GM18511 (cell line): Measurements from ENCODE around the gene TMPRSS3.

ENCODE experiments used
- ATAC-seq: cut with Tn5 transposase; IDR thresholded peaks from one replicate; pipeline ENCODE4 v1.9.1; 2021; ENCODE audit warnings: mild to moderate bottlenecking, moderate library complexity; ENCODE audit not compliant: unreplicated experiment

Gene TMPRSS3

DNA sequence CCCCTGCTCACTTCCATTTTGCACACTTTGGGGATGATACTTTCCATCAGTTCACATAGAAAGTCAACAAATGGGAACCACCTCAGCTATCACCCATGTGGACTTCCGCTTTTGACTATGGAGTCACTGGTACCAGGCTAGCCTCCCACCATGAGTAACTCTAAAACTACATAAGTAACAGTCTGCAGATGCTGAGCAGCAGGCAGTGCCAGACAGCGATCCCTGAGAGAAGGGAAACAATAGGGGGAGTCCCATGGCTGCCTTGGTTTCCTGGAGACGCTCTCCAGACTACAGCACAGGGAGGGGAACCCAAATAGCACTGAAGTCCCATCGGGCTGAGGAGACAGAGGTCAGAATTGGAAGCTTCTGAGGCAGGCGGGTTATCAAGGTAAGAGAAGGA, 42.2 kb downstream of the TMPRSS3 start:
- no peak for ATAC-seq

- ATAC-seq: no peak
Measured at GRCh38 chr21:42352441-42353095, 43.3 kb downstream of the TMPRSS3 start.

DNA sequence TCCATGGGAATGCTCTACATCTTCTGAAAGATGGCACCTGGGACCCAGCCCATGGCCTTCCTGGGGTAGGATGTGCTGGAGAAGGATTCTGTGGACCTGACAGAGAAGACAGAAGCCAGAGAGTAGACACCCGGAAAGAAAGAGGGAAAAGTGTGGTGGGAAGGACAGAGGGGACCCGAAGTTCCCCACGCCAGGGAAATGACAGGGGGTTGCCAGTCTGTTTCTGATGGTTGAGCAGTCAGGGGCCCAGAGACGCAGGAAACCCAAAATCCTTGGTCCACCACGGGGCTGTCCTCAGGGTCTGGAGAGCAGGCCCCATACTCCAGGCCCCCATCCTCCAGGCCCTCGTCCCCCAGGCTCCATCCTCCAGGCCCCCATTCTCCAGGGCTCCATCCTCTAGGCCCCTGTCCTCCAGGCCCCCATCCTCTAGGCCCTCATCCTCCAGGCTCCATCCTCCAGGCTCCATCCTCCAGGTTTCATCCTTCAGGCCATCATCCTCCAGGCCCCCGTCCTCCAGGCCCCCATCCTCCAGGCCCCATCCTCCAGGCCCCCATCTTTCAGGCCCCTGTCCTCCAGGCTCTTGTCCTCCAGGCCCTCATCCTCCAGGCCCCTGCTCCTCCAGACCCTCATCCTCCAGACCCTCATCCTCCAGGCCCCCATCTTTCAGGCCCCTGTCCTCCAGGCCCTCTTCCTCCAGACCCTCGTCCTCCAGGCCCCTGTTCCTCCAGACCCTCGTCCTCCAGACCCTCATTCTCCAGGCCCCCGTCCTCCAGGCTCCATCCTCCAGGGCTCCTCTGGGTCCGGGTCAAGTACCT, 44.0 kb downstream of the TMPRSS3 start:
- ATAC-seq: no peak

DNA sequence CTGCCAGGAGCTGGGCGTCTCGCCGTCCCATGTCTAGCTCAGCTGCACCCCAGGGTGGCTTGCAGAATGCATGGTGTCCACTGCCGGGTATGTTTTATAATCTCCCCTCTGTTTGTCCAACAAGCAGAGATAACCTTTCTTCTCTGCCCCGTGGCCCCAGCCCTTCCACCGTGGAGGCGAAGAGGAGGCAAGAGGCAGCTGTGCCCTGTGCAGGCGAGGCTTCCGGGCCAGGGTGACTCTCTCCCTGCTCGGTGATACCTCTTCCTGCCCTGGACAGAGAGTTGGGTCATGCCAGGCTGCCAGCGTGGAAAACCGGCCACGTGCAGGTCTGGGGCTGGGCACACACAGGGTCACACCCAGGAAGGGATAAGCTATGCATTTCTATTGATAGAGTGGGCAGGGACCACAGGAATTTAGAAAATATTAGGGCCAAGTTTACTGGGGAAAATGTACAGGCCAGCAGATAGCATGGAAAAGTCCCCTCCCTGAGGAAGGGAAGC, 44.9 kb downstream of the TMPRSS3 start, which contains the start of gene TFF2:
TSS of gene TFF2 (minus strand) at position 68 of the 500 bp plus-strand sequence. CDS start at position 31, 37 bp downstream.
- ATAC-seq: no peak

DNA sequence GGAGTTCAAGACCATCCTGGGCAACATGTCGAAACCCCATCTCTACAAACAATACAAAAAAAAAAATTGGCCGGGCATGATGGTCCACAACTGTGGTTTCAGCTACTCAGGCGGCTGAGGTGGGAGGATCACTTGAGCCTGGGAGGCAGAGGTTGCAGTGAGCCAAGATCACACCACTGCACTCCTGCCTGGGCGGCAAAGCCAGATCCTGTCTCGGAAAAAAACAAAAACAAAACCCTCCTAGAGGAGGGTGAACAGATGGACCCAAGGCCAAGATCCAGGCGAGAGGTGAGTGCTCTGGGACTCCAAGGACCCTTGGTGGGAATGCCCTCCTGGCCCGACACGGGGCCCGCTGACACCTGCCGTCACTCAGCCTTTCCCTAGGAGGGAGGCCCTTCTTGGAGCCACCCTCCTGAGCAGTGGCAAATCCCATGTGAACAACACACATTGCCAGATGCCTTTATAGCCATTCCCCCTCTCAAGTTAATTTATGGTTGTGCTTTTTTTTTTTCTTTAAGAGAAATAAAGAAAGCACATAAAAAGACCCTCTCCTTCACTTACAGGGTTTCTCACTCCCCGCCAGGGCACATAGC, 45.4 kb downstream of the TMPRSS3 start:
- ATAC-seq: no peak

DNA sequence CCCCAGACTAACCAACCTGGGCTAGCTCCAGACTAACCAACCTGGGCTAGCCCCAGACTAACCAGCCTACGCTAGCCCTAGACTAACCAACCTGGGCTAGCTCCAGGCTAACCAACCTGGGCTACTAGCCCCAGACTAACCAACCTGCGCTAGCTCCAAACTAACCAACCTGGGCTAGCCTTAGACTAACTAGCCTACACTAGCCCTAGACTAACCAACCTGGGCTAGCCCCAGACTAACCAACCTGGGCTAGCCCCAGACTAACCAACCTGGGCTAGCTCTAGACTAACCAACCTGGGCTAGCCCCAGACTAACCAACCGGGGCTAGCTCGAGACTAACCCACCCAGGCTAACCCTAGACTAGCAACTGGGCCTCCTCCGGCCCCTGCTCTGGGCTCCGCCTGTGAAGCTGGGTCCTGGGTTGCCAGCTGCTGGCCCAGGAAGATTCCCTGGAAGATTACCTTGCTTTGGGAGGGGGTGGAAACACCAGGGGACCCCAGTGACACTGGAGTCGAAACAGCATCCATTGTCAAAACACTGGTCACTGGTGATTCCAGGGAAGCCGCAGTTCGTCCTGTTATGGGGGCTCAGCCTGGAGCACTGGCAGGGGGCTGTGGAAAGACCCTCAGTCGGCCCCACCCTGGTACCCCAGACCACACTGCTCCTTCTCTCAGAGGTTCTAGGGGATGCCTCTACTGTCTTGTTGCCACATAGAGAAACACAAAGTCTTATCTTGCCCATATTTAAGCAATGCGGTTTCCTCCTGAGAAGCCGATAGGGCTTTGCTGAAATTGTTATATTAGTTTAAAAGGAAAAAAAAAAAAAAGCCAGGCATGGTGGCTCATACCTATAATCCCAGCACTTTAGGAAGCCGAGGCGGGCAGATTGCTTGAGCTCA, 46.2 kb downstream of the TMPRSS3 start:
- no peak for ATAC-seq

DNA sequence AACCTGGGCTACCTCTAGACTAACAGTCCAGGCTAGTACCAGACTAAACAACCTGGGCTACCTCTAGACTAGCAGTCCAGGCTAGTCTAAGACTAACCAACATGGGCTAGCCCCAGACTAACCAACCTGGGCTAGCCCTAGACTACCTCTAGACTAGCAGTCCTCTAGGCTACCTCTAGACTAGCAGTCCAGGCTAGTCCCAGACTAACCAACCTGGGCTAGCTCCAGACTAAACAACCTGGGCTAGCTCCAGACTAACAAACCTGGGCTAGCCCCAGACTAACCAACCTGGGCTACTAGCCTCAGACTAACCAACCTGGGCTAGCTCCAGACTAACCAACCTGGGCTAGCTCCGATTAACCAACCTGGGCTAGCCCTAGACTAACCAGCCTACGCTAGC, 47.1 kb downstream of the TMPRSS3 start:
- no peak for ATAC-seq

- no peak for ATAC-seq
Measured at GRCh38 chr21:42347601-42348327, 48.1 kb downstream of the TMPRSS3 start.

- ATAC-seq: no peak
Measured at GRCh38 chr21:42346866-42347600, 48.8 kb downstream of the TMPRSS3 start.

GRCh38 chr21:42346441-42346840, 49.4 kb downstream of the TMPRSS3 start:
- ATAC-seq: no peak

DNA sequence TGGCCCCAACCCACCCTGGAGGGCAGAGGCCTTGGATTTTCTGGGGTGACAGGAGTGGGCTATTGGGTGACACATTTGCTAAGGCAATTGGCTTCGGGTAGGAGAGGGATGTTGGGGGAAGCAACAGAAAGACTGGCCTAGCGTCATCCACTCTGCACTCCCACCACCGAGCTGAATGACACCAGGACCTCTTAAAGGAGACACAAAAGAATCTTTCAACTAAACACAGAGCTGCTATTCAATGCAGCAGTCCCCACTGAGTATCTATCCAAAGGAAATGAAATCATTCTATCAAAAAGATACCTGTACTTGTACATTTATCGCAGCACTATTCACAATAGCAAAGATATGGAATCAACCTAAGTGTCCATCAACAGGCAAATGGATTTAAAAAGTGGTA, 51.2 kb downstream of the TMPRSS3 start:
- no peak for ATAC-seq

DNA sequence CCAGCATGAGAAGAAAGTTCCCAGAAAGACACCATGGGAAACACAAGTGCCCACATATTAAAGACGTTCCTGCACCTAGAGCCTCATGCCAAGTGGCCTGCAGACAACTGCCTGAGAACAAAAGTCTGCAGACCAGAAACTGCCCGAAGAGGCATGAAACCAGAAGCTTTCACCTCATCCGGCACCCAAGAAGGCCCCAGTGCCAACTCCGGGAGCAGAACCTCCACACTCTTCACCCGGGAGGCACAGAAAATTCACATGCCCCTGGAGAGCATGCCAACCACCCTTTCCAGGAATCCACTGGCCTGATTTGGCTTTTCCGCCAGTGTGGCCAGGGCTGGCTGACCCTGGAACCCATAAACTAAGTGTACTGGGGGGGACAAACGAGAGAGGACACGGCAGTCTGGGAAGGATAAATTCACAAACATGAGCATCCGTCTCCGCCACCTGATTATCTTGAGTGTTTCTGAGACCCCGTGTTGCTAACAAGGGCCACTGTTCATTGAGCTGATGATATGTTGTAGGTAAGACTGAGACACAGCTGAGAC, 51.8 kb downstream of the TMPRSS3 start:
- ATAC-seq: no peak

- ATAC-seq: no peak
Measured at GRCh38 chr21:42343556-42343955, 52.3 kb downstream of the TMPRSS3 start.

- no peak for ATAC-seq
Measured at GRCh38 chr21:42343101-42343500, 52.8 kb downstream of the TMPRSS3 start.

DNA sequence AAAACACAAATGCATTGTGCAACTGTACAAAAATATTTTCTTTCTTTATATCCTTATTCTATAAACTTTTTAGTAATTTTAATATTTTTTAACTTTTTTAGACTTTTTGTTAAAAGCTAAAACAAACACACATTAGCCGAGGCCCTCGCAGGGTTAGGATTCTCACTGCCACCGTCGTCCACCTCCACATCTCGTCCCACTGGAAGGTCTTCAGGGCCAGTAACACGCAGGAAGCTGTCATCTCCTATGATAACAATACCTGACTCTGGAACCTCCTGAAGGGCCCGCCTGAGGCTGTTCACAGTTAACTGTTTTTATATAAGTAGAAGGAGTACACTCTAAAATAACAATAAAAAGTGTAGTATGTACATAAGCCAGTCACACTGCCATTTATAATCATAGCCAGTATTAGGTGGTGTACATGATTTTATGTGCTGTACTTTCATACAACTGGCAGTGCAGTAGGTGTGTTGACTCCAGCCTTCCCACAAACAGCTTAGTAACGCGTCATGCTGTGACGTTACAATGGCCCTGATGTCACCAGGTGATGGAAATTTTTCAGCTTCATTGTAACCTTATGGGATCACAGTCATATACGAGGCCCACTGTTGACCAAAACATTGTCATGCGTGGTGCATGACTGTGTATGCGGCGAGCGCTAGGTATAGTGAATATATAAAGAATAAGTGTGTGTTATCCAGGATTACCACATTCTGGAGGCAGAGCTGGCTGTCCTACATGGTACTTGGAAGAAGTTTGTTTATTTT, 53.9 kb downstream of the TMPRSS3 start:
- ATAC-seq: no peak

DNA sequence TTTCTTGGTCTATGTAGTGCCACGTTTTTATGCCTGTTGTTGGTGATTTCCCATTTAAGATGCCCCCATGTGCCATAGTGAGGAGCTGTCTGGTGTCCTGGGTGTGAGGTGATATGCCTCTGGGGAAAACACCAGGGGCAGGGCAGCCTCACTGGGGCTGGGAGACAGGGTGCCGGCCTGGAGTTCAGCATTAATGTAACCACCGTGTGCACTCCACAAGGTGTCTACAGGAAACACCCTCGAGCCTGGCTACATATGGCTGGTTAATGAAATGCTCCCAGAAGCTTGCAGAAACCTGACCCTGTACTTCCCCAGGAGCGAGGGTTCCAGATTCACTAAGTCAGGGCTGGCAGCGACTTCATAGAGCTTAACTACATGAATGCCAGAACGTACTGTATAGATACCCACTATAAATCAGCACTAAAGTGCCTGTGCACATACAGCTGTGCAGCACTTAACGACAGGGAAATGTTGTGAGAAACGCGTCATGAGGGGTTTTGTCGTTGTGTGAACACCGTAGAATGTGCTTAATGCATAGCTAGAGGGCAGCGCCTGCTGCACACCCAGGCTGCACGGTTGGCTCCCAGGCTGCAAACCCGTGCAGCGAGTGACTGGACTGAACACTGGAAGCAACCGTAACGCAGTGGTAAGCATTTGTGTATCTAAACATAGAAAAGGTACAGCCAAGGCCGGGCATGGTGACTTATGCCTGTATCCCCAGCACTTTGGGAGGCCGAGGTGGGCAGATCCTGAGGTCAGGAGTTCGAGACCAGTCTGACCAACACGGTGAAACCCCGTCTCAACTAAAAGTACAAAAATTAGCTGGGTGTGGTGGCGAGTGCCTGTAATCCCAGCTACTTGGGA, 55.4 kb downstream of the TMPRSS3 start:
- ATAC-seq: no peak
